MCF 10A (cell line): ENCODE measurements around the gene GFER. TPM values are rescaled to one million over a fixed set of nuclear protein-coding genes. Genes with fewer than 3 reads are reported as not detected.

Experiments used
- BruUV-seq: library from RNA; stranded (reverse); fragments of 400-500 nt; replicated peaks from 2 replicates; lab custom pipeline; 2021; lab: Mats Ljungman, UMichigan
- CTCF ChIA-PET: fragments of 300-600 bp; sonication (Branson Sonifier 250); formaldehyde crosslinking; extraction: SDS; loops from one replicate; lab custom pipeline; 2021; ENCODE audit warnings: antibody characterized with exemption, inconsistent platforms; lab: Yijun Ruan, JAX
- POLR2A ChIA-PET: fragments of 300-600, 350-650 bp; sonication (Branson Sonifier 250); formaldehyde crosslinking; extraction: SDS; loops from one replicate; lab custom pipeline; 2020; ENCODE audit warnings: antibody characterized with exemption, inconsistent platforms; lab: Yijun Ruan, JAX
- DNase-seq: peaks from one replicate; pipeline ENCODE4 v3.0.0-alpha.2; 2018; ENCODE audit not compliant: unreplicated experiment
- H3K27ac Mint-ChIP-seq: one replicate; pipeline ENCODE4 v1.8.0; 2022; ENCODE audit warnings: mild to moderate bottlenecking, low read depth, mixed read lengths; ENCODE audit not compliant: unreplicated experiment
- H3K27me3 Mint-ChIP-seq: one replicate; pipeline ENCODE4 v1.8.0; 2022; ENCODE audit warnings: mixed read lengths; ENCODE audit not compliant: insufficient read depth, unreplicated experiment
- H3K36me3 Mint-ChIP-seq: one replicate; pipeline ENCODE4 v1.8.0; 2022; ENCODE audit warnings: mild to moderate bottlenecking, moderate library complexity, mixed read lengths; ENCODE audit not compliant: insufficient read depth, unreplicated experiment
- H3K4me1 Mint-ChIP-seq: one replicate; pipeline ENCODE4 v1.8.0; 2022; ENCODE audit warnings: mixed read lengths; ENCODE audit not compliant: insufficient read depth, unreplicated experiment
- H3K4me3 Mint-ChIP-seq: one replicate; pipeline ENCODE4 v1.8.0; 2022; ENCODE audit warnings: mild to moderate bottlenecking, moderate library complexity, mixed read lengths; ENCODE audit not compliant: unreplicated experiment
- H3K9me3 Mint-ChIP-seq: one replicate; pipeline ENCODE4 v1.8.0; 2022; ENCODE audit warnings: mixed read lengths; ENCODE audit not compliant: unreplicated experiment
- intact Hi-C: fragments of 100-400 bp; cut with micrococcal nuclease; formaldehyde crosslinking; loops from 2 replicates; pipeline ENCODE4 v1.14.1; 2022
- total RNA-seq: library from RNA; stranded (reverse); gene quantifications from 2 replicates; pipeline ENCODE4 v1.2.3, GENCODE V29; 2022
- TF ChIP-seq, protein P1 (sequence below): fragments of 200-600 bp; IDR thresholded peaks from one replicate; pipeline ENCODE4 v1.8.0; 2022; ENCODE audit warnings: antibody characterized with exemption, mild to moderate bottlenecking; ENCODE audit not compliant: unreplicated experiment

GFER gene
- total RNA-seq, 1 experiment from 2014 or later = 40.8 TPM

DNA sequence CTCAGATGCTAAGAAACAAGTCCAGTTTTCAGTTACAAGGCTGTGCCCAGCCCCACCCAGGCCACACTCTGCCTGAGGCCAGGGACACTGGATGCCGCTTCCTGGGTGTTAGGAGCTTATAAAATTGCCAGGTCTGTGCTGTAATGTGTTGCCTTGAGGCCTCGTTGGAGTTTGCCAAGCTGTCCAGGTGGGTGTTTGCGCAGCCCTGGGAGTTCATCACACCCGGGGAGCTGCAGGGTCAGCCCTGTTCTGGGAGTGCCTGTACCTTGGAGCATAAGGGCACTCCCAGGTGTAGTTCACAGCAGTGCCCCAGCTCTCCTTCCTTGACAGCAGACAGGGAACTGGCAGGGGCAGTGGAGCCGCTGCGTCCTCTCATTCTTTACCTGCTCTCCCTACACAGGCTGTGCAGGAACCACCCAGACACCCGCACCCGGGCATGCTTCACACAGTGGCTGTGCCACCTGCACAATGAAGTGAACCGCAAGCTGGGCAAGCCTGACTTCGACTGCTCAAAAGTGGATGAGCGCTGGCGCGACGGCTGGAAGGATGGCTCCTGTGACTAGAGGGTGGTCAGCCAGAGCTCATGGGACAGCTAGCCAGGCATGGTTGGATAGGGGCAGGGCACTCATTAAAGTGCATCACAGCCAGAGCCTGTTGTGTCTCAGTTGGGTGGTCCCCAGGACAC, 1.6 kb downstream of the GFER start:
- TF ChIP-seq, protein P1, sequence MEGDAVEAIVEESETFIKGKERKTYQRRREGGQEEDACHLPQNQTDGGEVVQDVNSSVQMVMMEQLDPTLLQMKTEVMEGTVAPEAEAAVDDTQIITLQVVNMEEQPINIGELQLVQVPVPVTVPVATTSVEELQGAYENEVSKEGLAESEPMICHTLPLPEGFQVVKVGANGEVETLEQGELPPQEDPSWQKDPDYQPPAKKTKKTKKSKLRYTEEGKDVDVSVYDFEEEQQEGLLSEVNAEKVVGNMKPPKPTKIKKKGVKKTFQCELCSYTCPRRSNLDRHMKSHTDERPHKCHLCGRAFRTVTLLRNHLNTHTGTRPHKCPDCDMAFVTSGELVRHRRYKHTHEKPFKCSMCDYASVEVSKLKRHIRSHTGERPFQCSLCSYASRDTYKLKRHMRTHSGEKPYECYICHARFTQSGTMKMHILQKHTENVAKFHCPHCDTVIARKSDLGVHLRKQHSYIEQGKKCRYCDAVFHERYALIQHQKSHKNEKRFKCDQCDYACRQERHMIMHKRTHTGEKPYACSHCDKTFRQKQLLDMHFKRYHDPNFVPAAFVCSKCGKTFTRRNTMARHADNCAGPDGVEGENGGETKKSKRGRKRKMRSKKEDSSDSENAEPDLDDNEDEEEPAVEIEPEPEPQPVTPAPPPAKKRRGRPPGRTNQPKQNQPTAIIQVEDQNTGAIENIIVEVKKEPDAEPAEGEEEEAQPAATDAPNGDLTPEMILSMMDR = no peak
- CTCF ChIA-PET = interaction anchor here (0.6 to 1.1 kb wide), 4 partner anchors 39 to 155 kb away, joined by 3 to 5 read pairs (median 4); no protein-coding TSS in a partner anchor
- DNase-seq = no peak
- intact Hi-C loops = no loop called here
- POLR2A ChIA-PET = interaction anchor here (0.5 to 5.7 kb wide), 13 partner anchors 10 to 203 kb away, joined by 3 to 59 read pairs (median 6); partner anchors contain the start of genes NPW, NUBP2, RPS2 and TBL3
- H3K36me3 Mint-ChIP-seq = peaks cover 34% of the 10 kb centered on the region
- H3K9me3 Mint-ChIP-seq = no peaks in the 10 kb centered on the region
- H3K4me3 Mint-ChIP-seq = peak overlapping the region; percentile 76
- no peaks in the 10 kb centered on the region for H3K27me3 Mint-ChIP-seq
- H3K27ac Mint-ChIP-seq = no peak overlapping the region
- no TSS peak for BruUV-seq
- H3K4me1 Mint-ChIP-seq = peaks cover 11% of the 10 kb centered on the region

DNA sequence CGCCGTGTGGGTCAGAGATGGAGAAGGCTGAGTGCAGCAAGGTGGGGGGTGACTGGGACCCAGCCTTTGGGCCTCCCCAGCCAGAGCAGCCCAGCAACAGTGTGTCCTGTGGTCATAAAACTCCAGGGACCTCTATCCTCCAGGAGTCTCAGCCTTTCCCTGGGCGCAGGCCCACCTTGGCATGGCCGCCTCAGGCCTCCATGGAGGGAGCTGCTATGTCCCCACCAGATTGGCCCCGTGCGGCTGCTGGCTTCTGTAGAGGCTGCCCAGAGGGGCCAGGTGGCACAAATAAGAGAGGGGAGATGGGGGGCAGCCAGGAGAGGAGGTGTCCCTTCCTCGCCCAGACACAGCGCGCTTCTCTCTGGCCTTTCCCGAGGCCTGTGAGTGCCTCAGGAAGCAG, 3.2 kb downstream of the GFER start:
- H3K27me3 Mint-ChIP-seq = no peaks in the 10 kb centered on the region
- BruUV-seq = no TSS peak

DNA sequence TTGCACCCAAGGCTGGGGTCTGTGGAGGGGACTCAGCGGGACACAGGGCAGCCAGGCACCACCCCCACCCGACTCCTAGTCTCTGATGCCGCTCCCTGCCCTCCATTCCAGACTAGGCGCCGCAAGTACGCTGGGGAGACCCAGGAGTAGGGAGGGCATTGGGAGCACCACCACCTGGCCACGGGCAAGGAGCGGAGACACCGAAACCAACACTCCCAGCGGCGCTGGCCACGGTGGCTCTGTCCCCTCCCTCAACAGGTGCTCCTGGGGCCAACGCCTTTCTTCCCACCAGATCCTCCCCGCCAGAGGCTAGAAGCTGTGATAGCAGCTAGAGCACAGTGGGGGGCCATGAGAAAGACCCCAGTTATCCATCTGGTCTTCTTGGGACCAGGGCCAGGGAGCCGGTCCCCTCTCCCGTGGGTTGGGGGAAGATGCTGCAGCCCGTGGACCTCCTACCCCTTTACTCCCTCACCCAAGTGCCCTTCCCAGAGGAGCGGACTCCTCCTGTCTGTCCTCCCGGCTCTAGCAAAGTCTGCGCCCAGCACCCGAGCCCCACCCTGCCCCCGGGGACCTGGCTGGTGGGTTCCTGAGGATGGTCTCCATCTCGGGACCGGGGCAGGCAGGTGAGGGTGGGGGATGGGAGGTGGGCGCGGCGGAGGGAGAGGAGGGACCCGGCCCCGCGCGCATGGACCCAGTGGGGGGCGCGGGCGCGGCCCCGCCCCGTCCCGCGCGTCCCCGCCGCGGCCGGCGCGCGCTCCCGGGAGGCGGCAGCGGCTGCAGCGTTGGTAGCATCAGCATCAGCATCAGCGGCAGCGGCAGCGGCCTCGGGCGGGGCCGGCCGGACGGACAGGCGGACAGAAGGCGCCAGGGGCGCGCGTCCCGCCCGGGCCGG, 5.5 kb downstream of the GFER start, which contains the start of gene SYNGR3:
SYNGR3 (plus strand) TSS at position 762 of the 892 bp plus-strand sequence. CDS start 133 bp downstream, outside the sequence.
- BruUV-seq = no TSS peak

More for the DNA sequence above, 3.2 kb downstream of the GFER start:
- H3K4me3 Mint-ChIP-seq = no peak overlapping the region
- peaks cover 34% of the 10 kb centered on the region for H3K36me3 Mint-ChIP-seq
- no peak for DNase-seq
- intact Hi-C loops = no loop called here
- no peak overlapping the region for H3K27ac Mint-ChIP-seq
- ChIA-PET CTCF (interaction anchor here (0.7 to 1.9 kb wide), 2 partner anchors 17 kb away, joined by 3 to 6 read pairs; no protein-coding TSS in a partner anchor), POLR2A (interaction anchor here (1.1 to 5.7 kb wide), 2 partner anchors 21 to 168 kb away, joined by 5 to 59 read pairs; partner anchors contain the start of genes TRAF7 and ZNF598)
- TF ChIP-seq, protein P1 = no peak
- H3K9me3 Mint-ChIP-seq = no peaks in the 10 kb centered on the region
- peaks cover 11% of the 10 kb centered on the region for H3K4me1 Mint-ChIP-seq

More for the DNA sequence above, 5.5 kb downstream of the GFER start, which contains the start of gene SYNGR3:
- TF ChIP-seq, protein P1 = no peak
- peaks cover 12% of the 10 kb centered on the region for H3K4me1 Mint-ChIP-seq
- no peak for DNase-seq
- H3K27ac Mint-ChIP-seq = peak within 1 kb of the TSS; percentile 35
- H3K9me3 Mint-ChIP-seq = no peaks in the 10 kb centered on the region
- CTCF ChIA-PET = interaction anchor here (0.7 kb wide), 1 partner anchor 163 kb away, joined by 4 read pairs; no protein-coding TSS in a partner anchor
- POLR2A ChIA-PET = interaction anchor here (0.6 to 2.0 kb wide), 4 partner anchors 11 to 25 kb away, joined by 3 to 7 read pairs (median 3); partner anchors contain the start of gene RPS2
- H3K27me3 Mint-ChIP-seq = no peaks in the 10 kb centered on the region
- peak within 1 kb of the TSS; percentile 49 for H3K4me3 Mint-ChIP-seq
- intact Hi-C loops = no loop called here
- H3K36me3 Mint-ChIP-seq = peaks cover 27% of the 10 kb centered on the region
